ELR (cell line): ENCODE measurements around the gene FBXL3.
"Not testable (repeated sequence)": the region's sequence is repeated elsewhere in the genome, so short reads cannot be mapped to it uniquely, and the experiment has no call there.

Experiments
- DNase-seq: peaks from one replicate; pipeline ENCODE4 v3.0.0-alpha.2; 2015; ENCODE audit warnings: low read depth

The FBXL3 gene

DNA sequence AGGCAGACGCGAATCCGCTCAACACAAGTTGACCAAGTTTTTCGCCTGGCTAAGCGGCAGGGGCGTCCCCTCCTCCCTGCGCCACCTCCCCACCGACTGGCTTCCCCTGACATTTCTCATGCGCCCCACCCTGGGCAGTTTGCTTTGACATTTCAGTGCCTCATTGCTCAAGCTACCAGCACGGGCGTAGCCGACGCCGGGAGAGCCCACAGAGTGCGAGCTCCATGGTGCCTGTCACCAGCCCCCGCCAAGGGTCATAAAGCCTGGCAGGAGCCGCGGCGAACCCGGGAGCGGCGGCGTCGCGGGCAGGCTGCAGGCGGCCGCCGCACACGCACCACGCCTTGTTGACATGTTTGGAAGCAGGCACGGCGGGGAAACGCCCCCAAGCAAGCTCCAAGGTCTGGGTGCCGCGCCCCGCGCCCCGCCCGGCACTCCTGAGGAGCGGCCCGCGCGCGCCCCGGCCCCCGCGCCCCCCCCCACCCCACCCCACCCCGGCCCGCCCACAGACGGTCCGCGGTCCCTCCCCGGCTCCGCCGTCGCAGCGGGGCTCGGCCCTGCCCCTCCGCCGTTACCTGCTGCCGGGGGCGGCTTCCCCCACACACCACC is 601 bp downstream of the FBXL3 start:
- DNase-seq: peak; percentile 82

DNA sequence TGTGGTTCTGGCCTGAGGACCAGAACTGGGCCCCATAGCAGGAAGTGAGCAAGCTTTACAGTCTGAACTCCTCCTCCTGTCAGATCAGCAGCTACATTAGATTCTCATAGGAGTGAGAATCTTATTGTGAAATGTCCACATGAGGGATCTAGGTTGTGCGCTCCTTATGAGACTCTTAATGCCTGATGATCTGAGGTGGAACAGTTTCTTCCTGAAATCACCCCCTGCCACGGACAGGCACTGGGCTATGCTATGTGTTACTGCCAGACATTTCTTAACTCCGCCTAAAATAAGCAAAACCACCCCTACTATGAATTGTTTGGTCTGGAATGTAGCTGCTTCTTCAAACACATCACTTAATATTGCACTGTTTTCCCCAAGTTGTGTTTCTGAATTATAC is 4.6 kb downstream of the FBXL3 start:
- DNase-seq: peak; percentile 46

DNA sequence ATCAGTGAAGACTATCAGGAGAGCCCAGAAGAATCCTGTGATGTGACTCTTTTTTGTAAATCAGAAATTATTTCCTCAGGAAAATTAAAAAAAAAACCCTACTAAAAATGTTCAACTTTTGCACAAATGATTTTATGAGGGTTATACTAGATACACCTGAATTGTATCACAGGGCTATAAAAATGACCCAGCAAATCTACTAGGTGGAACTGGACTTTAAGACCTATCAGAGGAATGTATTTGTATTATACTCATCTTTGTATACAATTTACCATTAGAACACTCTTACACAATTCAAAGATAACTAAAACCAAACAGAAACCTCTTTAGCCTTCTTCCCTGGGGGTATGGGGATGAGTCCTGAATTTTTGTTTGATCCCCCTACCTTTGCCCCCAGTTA is 7.2 kb downstream of the FBXL3 start:
- no peak for DNase-seq

DNA sequence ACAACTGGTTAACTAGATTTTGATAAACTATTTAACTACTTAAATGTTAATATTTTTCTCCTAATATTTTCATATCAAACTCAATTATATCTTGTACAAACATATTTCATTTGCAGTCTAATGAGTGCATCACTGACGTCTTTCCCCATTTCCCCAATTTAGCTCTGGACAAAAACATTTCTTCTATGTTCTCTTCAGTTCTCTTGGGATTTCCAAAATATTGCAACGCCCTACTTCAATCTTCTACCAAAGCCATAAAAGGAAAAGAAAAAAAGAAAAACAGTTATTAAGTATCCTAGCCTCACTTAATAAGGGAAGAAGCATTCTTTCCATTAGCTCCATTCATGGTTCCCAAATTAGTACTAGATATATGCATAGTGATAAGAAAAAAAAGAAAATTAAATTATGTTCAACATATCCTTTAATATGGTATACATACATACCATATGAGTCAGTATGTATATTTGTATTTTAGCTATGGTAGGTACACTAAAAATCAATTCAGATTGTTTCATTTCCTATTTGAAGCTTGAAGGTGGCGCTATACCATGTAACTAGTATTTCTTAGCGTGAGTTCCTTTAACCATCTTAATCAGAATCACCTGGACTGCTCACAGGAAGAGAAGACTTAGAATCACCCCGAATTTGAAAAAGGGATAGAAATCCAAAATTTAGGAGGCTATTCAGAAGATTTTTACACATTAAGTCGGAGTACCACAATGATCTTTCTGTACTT is 9.9 kb downstream of the FBXL3 start:
- no peak for DNase-seq

DNA sequence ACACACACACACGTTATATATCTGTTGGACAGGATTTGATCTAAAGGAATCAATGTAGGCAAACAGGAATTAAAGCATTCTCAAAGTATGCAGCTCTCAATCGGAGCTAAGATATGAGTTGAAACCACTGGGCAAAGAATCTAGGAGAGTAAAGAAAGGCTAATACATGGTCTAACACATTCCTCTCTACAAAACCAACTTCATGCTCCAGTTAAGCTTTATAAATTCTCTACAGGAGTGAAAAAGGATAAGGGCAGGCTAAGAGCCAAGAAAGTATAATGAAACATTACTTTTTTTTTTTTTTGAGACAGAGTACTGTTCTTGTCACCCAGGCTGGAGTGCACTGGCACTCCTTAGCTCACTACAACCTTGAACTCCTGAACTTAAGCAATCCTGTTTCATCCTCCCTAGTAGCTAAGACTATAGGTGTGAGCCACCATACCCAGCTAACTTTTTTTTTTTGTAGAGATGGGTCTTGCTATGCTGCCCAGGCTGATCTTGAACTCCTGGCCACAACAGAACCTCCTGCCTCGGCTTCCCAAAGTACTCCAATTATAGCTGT is 10.6 kb downstream of the FBXL3 start:
- DNase-seq: no peak

GRCh38 chr13:77014906-77015685 is 11.9 kb downstream of the FBXL3 start:
- no peak for DNase-seq

DNA sequence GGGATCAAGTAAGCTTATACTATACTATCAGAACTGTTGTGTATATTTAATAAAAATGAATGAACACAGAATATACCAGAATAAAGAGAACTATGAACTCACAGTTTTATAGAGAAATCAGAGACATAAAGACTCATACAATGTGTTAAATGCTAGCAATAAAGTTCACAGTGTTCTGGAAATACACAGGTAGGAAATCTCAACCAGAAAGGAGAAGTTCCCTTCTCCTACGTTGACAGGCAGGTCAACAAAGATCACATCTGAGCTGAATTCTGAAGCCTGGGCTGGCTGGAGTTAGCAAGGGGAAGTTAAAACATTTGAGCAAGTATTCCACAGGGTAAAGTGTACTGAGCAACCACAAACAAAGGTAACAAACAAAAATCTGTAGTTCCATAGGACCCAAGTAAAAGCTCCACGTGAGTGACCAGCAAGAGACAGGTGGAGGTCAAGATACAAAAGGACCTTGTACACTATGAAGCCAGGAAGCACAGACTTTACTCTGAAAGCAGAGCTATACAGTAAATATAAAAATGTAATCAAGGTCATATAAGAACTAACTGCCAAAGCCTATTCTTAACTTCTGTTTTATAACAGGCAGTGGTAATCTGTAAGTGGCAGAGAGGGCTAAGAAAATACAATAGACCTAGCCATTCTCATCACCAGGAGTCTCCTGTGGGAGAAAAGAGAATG is 13.0 kb downstream of the FBXL3 start:
- DNase-seq: no peak

DNA sequence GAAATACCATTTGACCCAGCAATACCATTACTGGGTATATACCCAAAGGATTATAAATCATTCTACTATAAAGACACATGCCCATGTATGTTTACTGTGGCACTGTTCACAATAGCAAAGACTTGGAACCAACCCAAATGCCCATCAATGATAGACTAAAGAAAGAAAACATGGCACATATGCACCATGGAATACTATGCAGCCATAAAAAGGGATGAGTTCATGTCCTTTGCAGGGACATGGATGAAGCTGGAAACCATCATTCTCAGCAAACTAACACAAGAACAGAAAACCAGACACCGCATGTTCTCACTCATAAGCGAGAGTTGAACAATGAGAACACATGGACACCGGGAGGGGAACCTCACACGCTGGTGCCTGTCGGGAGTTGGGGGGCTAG is 17.2 kb downstream of the FBXL3 start:
- not testable (repeated sequence) for DNase-seq

DNA sequence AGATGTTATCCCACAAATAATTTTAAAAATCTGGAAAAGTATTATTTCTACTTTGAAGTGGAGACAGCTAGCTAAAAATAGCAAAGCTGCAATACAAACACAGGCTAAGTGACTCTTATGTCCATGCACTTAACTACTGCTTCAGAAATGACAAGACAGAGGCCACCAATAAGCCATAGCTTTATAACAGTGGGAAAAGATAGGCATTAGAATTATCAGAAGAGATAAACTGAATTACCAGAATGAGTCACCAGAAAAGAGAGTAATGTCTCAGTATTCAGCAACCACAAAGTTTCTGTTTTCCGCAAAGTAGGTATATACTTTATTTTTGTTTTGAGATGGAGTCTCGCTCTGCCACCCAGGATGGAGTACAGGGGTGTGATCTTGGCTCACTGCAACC is 17.9 kb downstream of the FBXL3 start:
- no peak for DNase-seq

GRCh38 chr13:77008337-77008736 is 18.6 kb downstream of the FBXL3 start:
- not testable (repeated sequence) for DNase-seq

DNA sequence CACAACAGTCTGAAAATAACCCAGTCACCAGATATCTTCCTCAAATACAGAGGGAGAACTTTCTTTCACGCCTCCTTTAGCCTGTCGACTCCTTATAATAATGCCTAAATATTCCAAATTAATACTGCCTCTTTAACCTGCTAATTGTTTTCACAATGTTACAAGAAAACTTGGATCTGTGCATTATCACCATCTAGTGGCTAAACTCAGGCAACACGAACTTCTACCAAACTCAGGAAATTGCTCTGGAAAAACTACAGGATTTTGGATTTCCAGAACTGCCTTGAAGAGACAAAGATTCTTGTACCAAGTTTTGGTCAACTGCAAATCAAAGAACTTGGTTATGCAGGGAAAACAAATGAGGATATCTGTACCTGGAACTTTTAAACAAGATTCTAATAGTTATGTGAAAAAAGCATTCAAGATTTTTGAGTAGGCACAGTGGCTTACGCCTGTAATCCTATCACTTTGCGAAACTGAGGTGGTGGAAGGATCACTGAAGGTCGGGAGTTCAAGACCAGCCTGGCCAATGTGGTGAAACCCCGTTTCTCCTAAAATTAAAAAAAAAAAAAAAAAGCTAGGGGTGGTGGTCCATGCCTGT is 24.3 kb downstream of the FBXL3 start:
- peak; percentile 59 for DNase-seq

DNA sequence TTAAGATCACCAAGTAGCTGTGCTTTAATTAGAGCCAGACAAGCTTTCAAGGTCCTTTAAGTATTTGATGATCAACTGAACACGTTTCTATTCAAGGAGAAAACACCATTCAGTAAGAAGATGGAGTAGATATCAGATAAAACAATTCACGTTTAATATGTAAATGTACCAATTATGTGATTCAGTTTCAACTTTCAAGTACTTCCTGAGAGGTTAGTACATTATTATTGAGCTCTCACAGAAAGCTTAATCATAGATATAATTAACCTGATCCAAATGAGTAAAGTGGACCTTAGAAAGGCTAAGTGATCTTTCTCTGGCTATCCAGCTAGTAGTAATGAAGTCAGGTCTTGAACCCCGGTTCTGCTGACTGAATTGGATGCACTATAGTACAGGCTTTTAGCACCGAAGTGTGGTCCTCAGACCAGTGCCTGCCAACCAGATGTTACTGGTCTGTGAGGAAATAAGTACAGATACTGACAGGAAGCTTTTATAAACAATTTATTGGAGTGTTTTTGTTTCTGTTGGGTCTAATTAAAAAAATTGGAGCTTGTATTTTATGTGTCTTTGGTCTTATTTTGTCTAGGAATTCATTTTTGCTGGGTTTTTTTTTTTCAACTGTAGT is 24.9 kb downstream of the FBXL3 start:
- DNase-seq: no peak

DNA sequence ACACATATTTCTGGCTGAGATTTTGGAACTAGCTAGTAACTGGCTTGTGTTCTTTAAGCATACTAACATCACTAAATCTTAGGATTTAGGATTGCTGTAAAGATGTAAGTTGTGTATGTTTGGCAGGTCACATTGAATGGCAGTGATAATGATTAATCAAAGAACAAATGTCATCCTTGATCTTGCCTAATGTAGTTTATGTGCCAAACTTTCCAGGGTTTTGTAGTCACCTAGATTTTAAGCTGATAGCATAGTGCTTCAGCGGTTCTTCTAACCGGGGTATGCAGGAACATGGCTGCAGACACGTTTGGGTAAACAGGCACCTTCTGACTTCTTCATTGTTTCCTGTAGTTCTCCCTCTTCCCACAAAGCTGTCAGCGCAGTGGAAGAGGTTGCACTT is 25.4 kb downstream of the FBXL3 start:
- DNase-seq: no peak

GRCh38 chr13:77000475-77000874 is 26.5 kb downstream of the FBXL3 start:
- DNase-seq: no peak

- DNase-seq: peak; percentile 36
Observed at GRCh38 chr13:76994281-76994680, 32.7 kb downstream of the FBXL3 start.

DNA sequence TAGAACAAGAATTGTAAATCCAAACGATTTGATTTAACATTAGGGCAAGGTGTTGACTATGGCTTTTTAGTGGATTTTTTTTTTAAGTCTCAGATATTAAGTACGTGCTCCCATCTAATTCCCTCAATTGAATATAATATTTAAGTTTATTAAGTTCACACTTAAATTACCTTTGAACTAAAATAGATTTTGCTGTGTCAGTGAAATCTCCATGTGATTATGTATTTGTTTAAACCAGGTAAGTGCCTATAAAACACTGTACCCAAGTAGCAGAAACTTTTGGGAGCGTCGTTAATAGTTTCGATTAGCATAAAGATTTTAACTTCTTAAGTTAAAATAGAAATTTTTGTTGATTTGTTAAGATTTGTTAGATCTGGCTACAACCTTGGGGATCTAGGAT is 33.5 kb downstream of the FBXL3 start:
- DNase-seq: no peak

GRCh38 chr13:76993021-76993420 is 33.9 kb downstream of the FBXL3 start:
- peak; percentile 54 for DNase-seq

DNA sequence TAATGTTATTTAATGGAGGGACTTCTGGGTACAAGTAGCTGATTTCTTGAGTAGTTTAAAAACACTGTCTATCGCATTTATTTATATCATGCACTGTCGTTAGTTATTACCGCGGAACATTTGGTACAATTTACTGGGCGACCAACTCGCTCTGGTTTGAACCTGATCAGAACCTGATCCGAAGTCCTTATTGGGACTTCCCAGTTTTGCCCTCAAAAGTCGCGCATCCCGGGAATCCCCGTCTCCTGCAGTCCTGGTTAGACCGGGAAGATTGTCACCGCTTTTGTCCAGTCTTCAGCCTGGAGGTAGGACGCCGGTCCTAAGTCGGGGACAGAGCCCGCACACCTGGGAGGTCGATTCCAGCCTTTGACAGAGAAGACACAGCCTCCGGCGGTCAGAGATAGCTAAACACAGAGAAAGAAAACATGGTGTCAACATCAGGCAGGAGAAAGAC is 34.4 kb downstream of the FBXL3 start:
- DNase-seq: peak; percentile 40

DNA sequence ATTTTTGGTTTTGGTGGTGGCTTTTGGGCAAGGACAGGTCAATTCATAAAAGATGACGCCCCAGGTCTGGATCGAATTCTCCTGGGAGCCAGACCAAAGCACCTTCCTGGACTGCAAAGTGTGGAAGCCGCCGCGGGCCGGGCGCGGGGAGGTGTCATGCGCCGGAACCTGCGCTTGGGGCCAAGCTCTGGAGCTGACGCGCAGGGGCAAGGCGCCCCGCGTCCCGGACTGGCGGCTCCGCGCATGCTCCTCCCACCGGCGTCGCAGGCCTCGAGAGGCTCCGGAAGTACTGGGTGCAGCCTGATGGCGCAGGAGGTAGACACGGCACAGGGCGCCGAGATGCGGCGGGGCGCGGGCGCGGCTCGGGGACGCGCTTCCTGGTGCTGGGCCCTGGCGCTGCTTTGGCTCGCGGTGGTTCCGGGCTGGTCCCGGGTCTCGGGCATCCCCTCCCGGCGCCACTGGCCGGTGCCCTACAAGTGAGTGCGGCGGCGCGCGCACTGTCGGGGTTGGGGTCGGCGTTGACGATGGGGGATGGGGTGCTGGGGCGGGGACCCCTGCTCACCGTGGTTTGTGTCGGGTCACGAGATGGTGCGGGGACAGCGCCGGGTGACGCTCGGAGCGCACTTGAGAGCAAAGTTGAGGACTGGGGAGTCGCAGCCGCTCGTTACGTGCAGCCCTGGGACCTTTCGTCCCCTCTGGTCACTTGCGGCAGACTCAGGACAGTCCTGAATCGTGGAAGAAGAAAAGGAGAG is 35.0 kb downstream of the FBXL3 start, which contains the start of gene CLN5:
Gene CLN5 (plus strand): TSS at position 286 of the 752 bp plus-strand sequence. CDS start 18 bp downstream, at position 304.
- DNase-seq: peak; percentile 95

DNA sequence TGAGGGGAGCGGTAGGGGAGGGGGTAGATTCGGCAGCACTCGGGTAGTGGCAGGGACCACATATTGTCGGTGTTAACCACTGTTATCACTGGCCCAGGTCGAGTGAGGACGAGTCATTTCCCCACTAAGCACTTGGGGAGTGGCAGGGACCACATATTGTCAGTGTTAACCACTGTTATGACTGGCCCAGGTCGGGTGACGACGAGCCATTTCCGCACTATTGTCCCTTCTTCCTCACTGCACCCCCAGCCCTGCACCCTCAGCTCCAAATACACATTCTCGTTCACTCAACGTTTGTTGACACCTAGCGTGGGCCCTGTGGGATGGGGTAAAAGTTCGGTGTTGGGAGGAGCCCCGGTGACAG is 35.5 kb downstream of the FBXL3 start:
- peak; percentile 27 for DNase-seq
